Right lobe of liver (tissue), 6 donors: ENCODE data around the gene AEBP1. TPM values are rescaled to one million over a fixed set of nuclear protein-coding genes. Genes with fewer than 3 reads are reported as not detected.

ENCODE experiments used
- ATAC-seq, 4 donors: fragments of 200-7000 bp; cut with Tn5 transposase; one replicate each; pipeline ENCODE4 v1.9.1; 2020; ENCODE audit warnings: mild to moderate bottlenecking in 4 of 4, moderate library complexity in 4 of 4
- DNase-seq, 3 donors: peaks; one replicate each; pipeline ENCODE4 v3.0.0-alpha.2; 2020
- H3K27ac ChIP-seq, 3 donors: fragments of 200-600 bp; one replicate each; pipeline ENCODE4 v1.8.0; 2022
- H3K27me3 ChIP-seq, 2 donors: fragments of 200-600 bp; one replicate each; pipeline ENCODE4 v1.8.0; 2022
- H3K36me3 ChIP-seq, 4 donors: fragments of 200-600 bp; sonication (generic) in 1 of 4; one replicate each; pipeline versions ENCODE4 v1.5.1 to v1.8.0; 2017 to 2022; ENCODE audit warnings: control low read depth in 1 of 4
- H3K4me1 ChIP-seq, 4 donors: fragments of 200-600 bp; sonication (generic) in 1 of 4; one replicate each; pipeline versions ENCODE4 v1.5.1 to v1.8.0; 2017 to 2022; ENCODE audit warnings: control low read depth in 1 of 4
- H3K4me3 ChIP-seq, 3 donors: fragments of 200-600 bp; one replicate each; pipeline ENCODE4 v1.8.0; 2022
- H3K9me3 ChIP-seq, 4 donors: fragments of 200-600 bp; sonication (generic) in 1 of 4; one replicate each; pipeline versions ENCODE4 v1.5.1 to v1.8.0; 2017 to 2022; ENCODE audit warnings: control low read depth in 1 of 4
- POLR2A ChIP-seq: fragments of 450-650 bp; IDR thresholded peaks from one replicate; pipeline ENCODE4 v1.6.1; 2017; ENCODE audit warnings: antibody characterized with exemption, mild to moderate bottlenecking
- WGBS: methylation state at CpG from one replicate; pipeline ENCODE4 v1.1.6; 2018; ENCODE audit warnings: low coverage, low lambda C conversion rate; ENCODE audit not compliant: insufficient coverage; ENCODE audit errors: missing lambda C conversion rate; 5-methylcytosine and 5-hydroxymethylcytosine counted together
- intact Hi-C, 2 donors: fragments of 100-400 bp; cut with DNase I; formaldehyde crosslinking; loops; one replicate each; pipeline versions ENCODE4 v1.11.2 to v1.14.1; 2022
- total RNA-seq, 6 experiments: library from RNA; depleted of rRNA in 2 of 6; stranded (reverse); fragments of >200 nt in 2 of 6; fragmentation: NEBNext Ultra II Directional in 3 of 6; extraction: Animal tissue kit (Norgen Biotek cat#: 25700) in 3 of 6; gene quantifications; one replicate each; pipeline versions ENCODE4 v1.1.0 to v1.2.4, GENCODE V29; 2016 to 2023
- TF ChIP-seq, protein P1 (sequence below), 4 donors: fragments of 200-600 bp in 3 of 4; fragments of 450-650 bp in 1 of 4; IDR thresholded peaks; one replicate each; pipeline versions ENCODE4 v1.5.1 to v1.8.0; 2016 to 2022; ENCODE audit warnings: antibody characterized with exemption in 4 of 4, mild to moderate bottlenecking in 2 of 4
- donor health status: DM: no; HTN: yes; CAD: no.
- donor health status: DM: no; HTN: no; CAD: no.
- donor health status: DM: no; HTN: no; CAD: no.
- donor health status: DM: no; HTN: yes; CAD: no.
- donor health status: DM: no; HTN: yes; CAD: no.

The AEBP1 gene
- total RNA-seq, 6 experiments from 2014 or later, result 7.8 to 37.8 (median 14.3) TPM

DNA sequence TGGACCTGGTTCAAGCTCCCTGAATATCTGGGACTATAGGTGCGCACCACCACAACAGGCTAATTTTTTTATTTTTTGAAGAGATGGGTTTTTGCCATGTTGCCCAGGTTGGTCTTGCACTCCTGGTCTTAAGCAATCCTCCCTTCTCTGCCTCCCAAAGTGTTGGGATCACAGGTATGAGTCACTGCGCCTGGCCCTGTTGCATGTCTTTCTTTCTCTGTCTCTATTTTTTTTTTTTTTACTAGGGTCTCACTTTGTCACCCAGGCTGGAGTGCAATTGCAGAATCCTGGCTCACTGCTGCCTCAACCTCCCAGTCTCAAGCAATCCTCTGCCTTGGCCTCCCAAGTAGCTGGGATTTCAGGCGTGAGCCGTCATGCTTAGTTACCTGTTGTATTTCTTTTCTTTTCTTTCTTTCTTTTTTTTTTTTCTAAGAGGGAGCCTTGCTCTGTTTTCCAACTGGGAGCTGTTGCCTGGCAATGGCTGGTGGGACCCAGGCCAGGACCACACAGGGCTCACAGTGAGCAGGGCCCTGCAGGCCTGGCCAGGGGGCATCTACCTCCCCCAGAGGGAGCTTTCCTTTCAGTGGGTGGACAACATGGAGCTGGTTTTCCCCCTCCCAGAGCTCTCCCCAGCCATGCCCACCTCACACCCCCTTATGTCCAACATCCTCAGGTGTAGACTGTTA lies 30.9 kb downstream of the AEBP1 start:
- H3K27ac ChIP-seq, result no peak overlapping the region
- no peak overlapping the region for H3K4me3 ChIP-seq
- no peaks in the 10 kb centered on the region for H3K27me3 ChIP-seq
- intact Hi-C loops, result loop anchor here in 1 of 2 donors (10.0 kb wide), 1 partner anchor 60 kb away; no protein-coding TSS in a partner anchor
- ATAC-seq (no peak), DNase-seq (peak in 1 of 3 donors; percentile 31)
- WGBS, result 93% methylated on average over 4 of the region's 4 CpGs
- H3K4me1 ChIP-seq, result peaks cover 0 to 9% (median 4%) of the 10 kb centered on the region in 4 donors
- TF ChIP-seq POLR2A, result no peak
- TF ChIP-seq, protein P1, sequence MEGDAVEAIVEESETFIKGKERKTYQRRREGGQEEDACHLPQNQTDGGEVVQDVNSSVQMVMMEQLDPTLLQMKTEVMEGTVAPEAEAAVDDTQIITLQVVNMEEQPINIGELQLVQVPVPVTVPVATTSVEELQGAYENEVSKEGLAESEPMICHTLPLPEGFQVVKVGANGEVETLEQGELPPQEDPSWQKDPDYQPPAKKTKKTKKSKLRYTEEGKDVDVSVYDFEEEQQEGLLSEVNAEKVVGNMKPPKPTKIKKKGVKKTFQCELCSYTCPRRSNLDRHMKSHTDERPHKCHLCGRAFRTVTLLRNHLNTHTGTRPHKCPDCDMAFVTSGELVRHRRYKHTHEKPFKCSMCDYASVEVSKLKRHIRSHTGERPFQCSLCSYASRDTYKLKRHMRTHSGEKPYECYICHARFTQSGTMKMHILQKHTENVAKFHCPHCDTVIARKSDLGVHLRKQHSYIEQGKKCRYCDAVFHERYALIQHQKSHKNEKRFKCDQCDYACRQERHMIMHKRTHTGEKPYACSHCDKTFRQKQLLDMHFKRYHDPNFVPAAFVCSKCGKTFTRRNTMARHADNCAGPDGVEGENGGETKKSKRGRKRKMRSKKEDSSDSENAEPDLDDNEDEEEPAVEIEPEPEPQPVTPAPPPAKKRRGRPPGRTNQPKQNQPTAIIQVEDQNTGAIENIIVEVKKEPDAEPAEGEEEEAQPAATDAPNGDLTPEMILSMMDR (IDR thresholded peaks at IDR 0.05), result no peak
- no peaks in the 10 kb centered on the region for H3K9me3 ChIP-seq
- H3K36me3 ChIP-seq, result no peaks in the 10 kb centered on the region

DNA sequence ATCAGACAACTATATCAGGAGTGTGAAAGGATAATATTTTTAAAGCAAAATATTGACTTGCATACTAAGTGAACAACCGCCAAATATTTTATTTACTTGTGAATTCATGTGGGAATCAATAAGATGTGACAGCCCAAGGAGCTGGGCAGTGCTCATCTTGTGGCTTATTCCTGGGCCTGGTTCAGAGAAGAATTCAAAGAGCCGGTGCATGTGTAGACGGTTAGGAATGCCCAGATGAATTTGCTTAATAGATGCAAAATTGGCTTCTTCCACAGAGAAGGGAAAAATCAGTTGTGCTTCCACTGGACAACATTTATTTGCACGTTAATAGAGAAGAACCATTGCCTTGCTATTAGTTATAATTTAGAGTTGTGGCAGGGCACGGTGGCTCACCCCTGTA lies 32.6 kb downstream of the AEBP1 start:
- 90% methylated on average over 5 of the region's 5 CpGs for WGBS
- TF ChIP-seq POLR2A, result no peak
- TF ChIP-seq, protein P1 (IDR thresholded peaks at IDR 0.05), result no peak
- Histone ChIP-seq H3K27ac (no peak overlapping the region), H3K36me3 (no peaks in the 10 kb centered on the region), H3K9me3 (no peaks in the 10 kb centered on the region), H3K27me3 (no peaks in the 10 kb centered on the region), H3K4me3 (no peak overlapping the region), H3K4me1 (peaks cover 0 to 3% (median under 1%) of the 10 kb centered on the region in 4 donors)
- ATAC-seq (no peak), DNase-seq (no peak)
- intact Hi-C loops, result loop anchor here in 1 of 2 donors (10.0 kb wide), 1 partner anchor 58 kb away; no protein-coding TSS in a partner anchor

GRCh38 chr7:44138698-44139097 lies 34.6 kb downstream of the AEBP1 start:
- Histone ChIP-seq H3K27ac (no peak overlapping the region), H3K9me3 (no peaks in the 10 kb centered on the region), H3K4me1 (no peaks in the 10 kb centered on the region), H3K4me3 (no peak overlapping the region), H3K27me3 (no peaks in the 10 kb centered on the region), H3K36me3 (no peaks in the 10 kb centered on the region)
- ATAC-seq (peak in 2 of 4 donors; percentile 19 to 63), DNase-seq (no peak)
- TF ChIP-seq, protein P1 (IDR thresholded peaks at IDR 0.05), result peak in 1 of 4 donors; percentile 15
- no peak for TF ChIP-seq POLR2A
- WGBS, result no CpG with 5 or more reads among the region's 8 CpGs
- intact Hi-C loops, result loop anchor here in 1 of 2 donors (10.0 kb wide), 1 partner anchor 56 kb away; no protein-coding TSS in a partner anchor

GRCh38 chr7:44139311-44140010 lies 35.3 kb downstream of the AEBP1 start:
- Histone ChIP-seq H3K4me1 (no peaks in the 10 kb centered on the region), H3K4me3 (no peak overlapping the region), H3K9me3 (no peaks in the 10 kb centered on the region), H3K36me3 (no peaks in the 10 kb centered on the region), H3K27me3 (no peaks in the 10 kb centered on the region), H3K27ac (no peak overlapping the region)
- no peak for ATAC-seq
- intact Hi-C loops, result loop anchor here in 1 of 2 donors (10.0 kb wide), 1 partner anchor 55 kb away; no protein-coding TSS in a partner anchor
- no peak for DNase-seq
- TF ChIP-seq, protein P1 (IDR thresholded peaks at IDR 0.05), result no peak
- no peak for TF ChIP-seq POLR2A
- WGBS, result 91% methylated on average over 6 of the region's 14 CpGs
